T-helper 2 cell treated with Interferon-gamma antibody and Interleukin-4, amounts not matched to agents 5 μg/mL and 100 μg/mL, for 36 hours (primary cell): ENCODE data around the gene NT5C1A.

ENCODE experiments used
- DNase-seq: peaks from one replicate; pipeline ENCODE4 v3.0.0; 2021; ENCODE audit warnings: low spot score
- H3K27ac Mint-ChIP-seq: one replicate; pipeline ENCODE4 v1.8.0; 2021; ENCODE audit warnings: mild to moderate bottlenecking, mixed read lengths
- H3K27me3 Mint-ChIP-seq: one replicate; pipeline ENCODE4 v1.8.0; 2021; ENCODE audit warnings: low read depth, mixed read lengths
- H3K36me3 Mint-ChIP-seq: one replicate; pipeline ENCODE4 v1.8.0; 2021; ENCODE audit warnings: low read depth, mixed read lengths
- H3K4me1 Mint-ChIP-seq: one replicate; pipeline ENCODE4 v1.8.0; 2021; ENCODE audit warnings: low read depth, mixed read lengths
- H3K4me3 Mint-ChIP-seq: one replicate; pipeline ENCODE4 v1.8.0; 2022; ENCODE audit warnings: mild to moderate bottlenecking, moderate library complexity, mixed read lengths
- H3K9me3 Mint-ChIP-seq: one replicate; pipeline ENCODE4 v1.8.0; 2021; ENCODE audit warnings: mixed read lengths

Gene NT5C1A

GRCh38 chr1:39696448-39696847 lies 24.5 kb upstream of the NT5C1A start:
- no peaks in the 10 kb centered on the region for H3K9me3 Mint-ChIP-seq
- DNase-seq, result no peak
- H3K36me3 Mint-ChIP-seq, result no peaks in the 10 kb centered on the region
- peaks cover 5% of the 10 kb centered on the region for H3K4me1 Mint-ChIP-seq
- no peak overlapping the region for H3K27ac Mint-ChIP-seq
- no peak overlapping the region for H3K4me3 Mint-ChIP-seq
- peaks cover 57% of the 10 kb centered on the region for H3K27me3 Mint-ChIP-seq

GRCh38 chr1:39695016-39695415 lies 23.1 kb upstream of the NT5C1A start:
- no peak for DNase-seq
- no peak overlapping the region for H3K4me3 Mint-ChIP-seq
- no peak overlapping the region for H3K27ac Mint-ChIP-seq
- H3K9me3 Mint-ChIP-seq, result no peaks in the 10 kb centered on the region
- peaks cover 15% of the 10 kb centered on the region for H3K4me1 Mint-ChIP-seq
- no peaks in the 10 kb centered on the region for H3K36me3 Mint-ChIP-seq
- peaks cover 62% of the 10 kb centered on the region for H3K27me3 Mint-ChIP-seq

- Mint-ChIP-seq H3K4me3 (no peak overlapping the region), H3K9me3 (no peaks in the 10 kb centered on the region), H3K36me3 (no peaks in the 10 kb centered on the region), H3K4me1 (peaks cover 16% of the 10 kb centered on the region), H3K27ac (no peak overlapping the region), H3K27me3 (peaks cover 69% of the 10 kb centered on the region)
- no peak for DNase-seq
Observed at GRCh38 chr1:39694026-39694425, 22.1 kb upstream of the NT5C1A start.

GRCh38 chr1:39692152-39693074 lies 20.5 kb upstream of the NT5C1A start:
- Mint-ChIP-seq H3K27ac (no peak overlapping the region), H3K27me3 (peaks cover 73% of the 10 kb centered on the region), H3K36me3 (no peaks in the 10 kb centered on the region), H3K4me1 (peaks cover 16% of the 10 kb centered on the region), H3K4me3 (peak overlapping the region; percentile 36), H3K9me3 (no peaks in the 10 kb centered on the region)
- no peak for DNase-seq

- peak; percentile 87 for DNase-seq
- H3K27ac Mint-ChIP-seq, result peak within 1 kb of the TSS; percentile 55
- peak within 1 kb of the TSS; percentile 83 for H3K4me3 Mint-ChIP-seq
- peaks cover 72% of the 10 kb centered on the region for H3K27me3 Mint-ChIP-seq
- H3K4me1 Mint-ChIP-seq, result peaks cover 16% of the 10 kb centered on the region
- no peaks in the 10 kb centered on the region for H3K9me3 Mint-ChIP-seq
- H3K36me3 Mint-ChIP-seq, result no peaks in the 10 kb centered on the region
Observed at GRCh38 chr1:39691383-39692151, 19.7 kb upstream of the NT5C1A start, which contains the start of gene HPCAL4. HPCAL4 (minus strand) TSS chr1:39691433; CDS start chr1:39684603, 6,830 bp downstream.

- Mint-ChIP-seq H3K36me3 (no peaks in the 10 kb centered on the region), H3K4me1 (peaks cover 16% of the 10 kb centered on the region), H3K27ac (peak overlapping the region; percentile 55), H3K4me3 (peak overlapping the region; percentile 83), H3K9me3 (no peaks in the 10 kb centered on the region), H3K27me3 (peaks cover 74% of the 10 kb centered on the region)
- DNase-seq, result no peak
Observed at GRCh38 chr1:39690794-39691382, 19.0 kb upstream of the NT5C1A start.

- Mint-ChIP-seq H3K27ac (peak overlapping the region; percentile 39), H3K36me3 (no peaks in the 10 kb centered on the region), H3K4me3 (peak overlapping the region; percentile 83), H3K9me3 (no peaks in the 10 kb centered on the region), H3K4me1 (peaks cover 16% of the 10 kb centered on the region), H3K27me3 (peaks cover 74% of the 10 kb centered on the region)
- no peak for DNase-seq
Observed at GRCh38 chr1:39690225-39690624, 18.3 kb upstream of the NT5C1A start.

- Mint-ChIP-seq H3K4me1 (peaks cover 16% of the 10 kb centered on the region), H3K27me3 (peaks cover 74% of the 10 kb centered on the region), H3K36me3 (no peaks in the 10 kb centered on the region), H3K9me3 (no peaks in the 10 kb centered on the region), H3K4me3 (no peak overlapping the region), H3K27ac (no peak overlapping the region)
- no peak for DNase-seq
Observed at GRCh38 chr1:39689635-39690034, 17.7 kb upstream of the NT5C1A start.

- H3K36me3 Mint-ChIP-seq, result no peaks in the 10 kb centered on the region
- no peak overlapping the region for H3K4me3 Mint-ChIP-seq
- H3K4me1 Mint-ChIP-seq, result peaks cover 16% of the 10 kb centered on the region
- peaks cover 74% of the 10 kb centered on the region for H3K27me3 Mint-ChIP-seq
- H3K9me3 Mint-ChIP-seq, result no peaks in the 10 kb centered on the region
- H3K27ac Mint-ChIP-seq, result no peak overlapping the region
- no peak for DNase-seq
Observed at GRCh38 chr1:39689214-39689613, 17.3 kb upstream of the NT5C1A start.

GRCh38 chr1:39688706-39689105 lies 16.8 kb upstream of the NT5C1A start:
- no peaks in the 10 kb centered on the region for H3K36me3 Mint-ChIP-seq
- H3K4me1 Mint-ChIP-seq, result peaks cover 16% of the 10 kb centered on the region
- peaks cover 73% of the 10 kb centered on the region for H3K27me3 Mint-ChIP-seq
- no peak overlapping the region for H3K4me3 Mint-ChIP-seq
- no peaks in the 10 kb centered on the region for H3K9me3 Mint-ChIP-seq
- no peak for DNase-seq
- no peak overlapping the region for H3K27ac Mint-ChIP-seq

- no peak for DNase-seq
- Mint-ChIP-seq H3K27ac (no peak overlapping the region), H3K4me1 (peaks cover 13% of the 10 kb centered on the region), H3K27me3 (peaks cover 76% of the 10 kb centered on the region), H3K9me3 (no peaks in the 10 kb centered on the region), H3K4me3 (no peak overlapping the region), H3K36me3 (no peaks in the 10 kb centered on the region)
Observed at GRCh38 chr1:39687243-39687642, 15.3 kb upstream of the NT5C1A start.

GRCh38 chr1:39685071-39685470 lies 13.2 kb upstream of the NT5C1A start:
- no peak for DNase-seq
- no peak overlapping the region for H3K27ac Mint-ChIP-seq

GRCh38 chr1:39684313-39684664 lies 12.4 kb upstream of the NT5C1A start:
- H3K9me3 Mint-ChIP-seq, result no peaks in the 10 kb centered on the region
- H3K27me3 Mint-ChIP-seq, result peaks cover 65% of the 10 kb centered on the region
- no peak for DNase-seq
- H3K36me3 Mint-ChIP-seq, result no peaks in the 10 kb centered on the region
- H3K27ac Mint-ChIP-seq, result no peak overlapping the region
- H3K4me3 Mint-ChIP-seq, result no peak overlapping the region
- H3K4me1 Mint-ChIP-seq, result peaks cover 4% of the 10 kb centered on the region

More at GRCh38 chr1:39685071-39685470, 13.2 kb upstream of the NT5C1A start:
- no peaks in the 10 kb centered on the region for H3K36me3 Mint-ChIP-seq
- peaks cover 72% of the 10 kb centered on the region for H3K27me3 Mint-ChIP-seq
- no peak overlapping the region for H3K4me3 Mint-ChIP-seq
- peaks cover 5% of the 10 kb centered on the region for H3K4me1 Mint-ChIP-seq
- no peaks in the 10 kb centered on the region for H3K9me3 Mint-ChIP-seq
